Measurements from ENCODE around the gene OTOP2. TPM values are rescaled to one million over a fixed set of nuclear protein-coding genes. Genes with fewer than 3 reads are reported as not detected.
A peak's percentile ranks its signal among the peaks of the same experiment; 100 is the strongest.

The OTOP2 gene
- polyA plus RNA-seq, 1 experiment, result not detected

GRCh38 chr17:74918906-74919305 is 5.2 kb upstream of the OTOP2 start:
- POLR2A ChIA-PET, result no interaction called here

GRCh38 chr17:74919440-74920305 is 4.4 kb upstream of the OTOP2 start:
- no peak for DNase-seq (ENCODE audit: low read depth, low spot score)
- Histone ChIP-seq H3K27ac (ENCODE audit: low read depth, low read length) (no peak overlapping the region), H3K9me3 (ENCODE audit: control insufficient read depth, insufficient read depth, low read length) (no peaks in the 10 kb centered on the region; the same call in 1 of the 2 replicates), H3K4me3 (ENCODE audit: low read depth, low read length) (no peak overlapping the region), H3K27me3 (ENCODE audit: control insufficient read depth, insufficient read depth, low read length) (peaks cover 64% of the 10 kb centered on the region)
- peak; percentile 41 for TF ChIP-seq CTCF (IDR thresholded peaks at IDR 0.05; ENCODE audit: low read depth, low read length)
- ChIA-PET POLR2A (no interaction called here), CTCF (interaction anchor here (0.6 to 1.8 kb wide), 5 partner anchors 36 to 128 kb away, joined by 3 to 7 read pairs (median 5); no protein-coding TSS in a partner anchor)

More at GRCh38 chr17:74918906-74919305, 5.2 kb upstream of the OTOP2 start:
- CTCF ChIA-PET, result interaction anchor here (0.6 to 1.8 kb wide), 4 partner anchors 39 to 275 kb away, joined by 3 to 10 read pairs (median 6); no protein-coding TSS in a partner anchor
- DNase-seq (ENCODE audit: low read depth, low spot score), result no peak
- no peak overlapping the region for H3K27ac ChIP-seq (ENCODE audit: low read depth, low read length)
- no peaks in the 10 kb centered on the region; the same call in 1 of the 2 replicates for H3K9me3 ChIP-seq (ENCODE audit: control insufficient read depth, insufficient read depth, low read length)
- TF ChIP-seq CTCF (IDR thresholded peaks at IDR 0.05; ENCODE audit: low read depth, low read length), result no peak
- peaks cover 56% of the 10 kb centered on the region for H3K27me3 ChIP-seq (ENCODE audit: control insufficient read depth, insufficient read depth, low read length)
- H3K4me3 ChIP-seq (ENCODE audit: low read depth, low read length), result no peak overlapping the region

- TF ChIP-seq CTCF (IDR thresholded peaks at IDR 0.05; ENCODE audit: low read depth, low read length), result no peak
- CTCF ChIA-PET, result interaction anchor here (1.6 kb wide), 1 partner anchor 129 kb away, joined by 5 read pairs; no protein-coding TSS in a partner anchor
- no peak for DNase-seq (ENCODE audit: low read depth, low spot score)
Observed at GRCh38 chr17:74920306-74920620, 3.8 kb upstream of the OTOP2 start.

GRCh38 chr17:74920642-74921025 is 3.4 kb upstream of the OTOP2 start:
- H3K27me3 ChIP-seq (ENCODE audit: control insufficient read depth, insufficient read depth, low read length), result peaks cover 68% of the 10 kb centered on the region

More at GRCh38 chr17:74920306-74920620, 3.8 kb upstream of the OTOP2 start:
- Histone ChIP-seq H3K4me3 (ENCODE audit: low read depth, low read length) (no peak overlapping the region), H3K27me3 (ENCODE audit: control insufficient read depth, insufficient read depth, low read length) (peaks cover 66% of the 10 kb centered on the region), H3K27ac (ENCODE audit: low read depth, low read length) (no peak overlapping the region), H3K9me3 (ENCODE audit: control insufficient read depth, insufficient read depth, low read length) (no peaks in the 10 kb centered on the region; the same call in 1 of the 2 replicates)
- POLR2A ChIA-PET, result no interaction called here

More at GRCh38 chr17:74920642-74921025, 3.4 kb upstream of the OTOP2 start:
- POLR2A ChIA-PET, result no interaction called here
- TF ChIP-seq CTCF (IDR thresholded peaks at IDR 0.05; ENCODE audit: low read depth, low read length), result no peak
- no peak overlapping the region for H3K4me3 ChIP-seq (ENCODE audit: low read depth, low read length)
- no peaks in the 10 kb centered on the region; the same call in 1 of the 2 replicates for H3K9me3 ChIP-seq (ENCODE audit: control insufficient read depth, insufficient read depth, low read length)
- no peak overlapping the region for H3K27ac ChIP-seq (ENCODE audit: low read depth, low read length)
- no peak for DNase-seq (ENCODE audit: low read depth, low spot score)
- CTCF ChIA-PET, result interaction anchor here (1.6 kb wide), 1 partner anchor 129 kb away, joined by 5 read pairs; no protein-coding TSS in a partner anchor
